M059J (cell line): ENCODE measurements around the gene STAT4. TPM values are rescaled to one million over a fixed set of nuclear protein-coding genes. Genes with fewer than 3 reads are reported as not detected.
"Not testable (repeated sequence)": the region's sequence is repeated elsewhere in the genome, so short reads cannot be mapped to it uniquely, and the experiment has no call there.

ENCODE experiments used
- DNase-seq: peaks from one replicate; pipeline ENCODE4 v3.0.0-alpha.2; 2012; ENCODE audit warnings: low read depth
- total RNA-seq: library from RNA; depleted of rRNA; stranded (reverse); fragments of >200 nt; shearing (Covaris generic); gene quantifications from 2 replicates; pipeline ENCODE4 v1.2.3, GENCODE V29; 2014; rRNA removed

STAT4 gene
- total RNA-seq, 1 experiment from 2014 or later: 0.37 TPM

- peak; percentile 42 for DNase-seq
Observed at GRCh38 chr2:190996338-190996946, 154.4 kb downstream of the STAT4 start.

GRCh38 chr2:190995315-190995714 lies 155.5 kb downstream of the STAT4 start:
- not testable (repeated sequence) for DNase-seq

- no peak for DNase-seq
Observed at GRCh38 chr2:190994148-190994547, 156.6 kb downstream of the STAT4 start.

GRCh38 chr2:190993292-190993643 lies 157.5 kb downstream of the STAT4 start:
- no peak for DNase-seq

- DNase-seq: no peak
Observed at GRCh38 chr2:190990132-190990531, 160.7 kb downstream of the STAT4 start.

GRCh38 chr2:190988910-190989309 lies 161.9 kb downstream of the STAT4 start:
- DNase-seq: no peak

DNA sequence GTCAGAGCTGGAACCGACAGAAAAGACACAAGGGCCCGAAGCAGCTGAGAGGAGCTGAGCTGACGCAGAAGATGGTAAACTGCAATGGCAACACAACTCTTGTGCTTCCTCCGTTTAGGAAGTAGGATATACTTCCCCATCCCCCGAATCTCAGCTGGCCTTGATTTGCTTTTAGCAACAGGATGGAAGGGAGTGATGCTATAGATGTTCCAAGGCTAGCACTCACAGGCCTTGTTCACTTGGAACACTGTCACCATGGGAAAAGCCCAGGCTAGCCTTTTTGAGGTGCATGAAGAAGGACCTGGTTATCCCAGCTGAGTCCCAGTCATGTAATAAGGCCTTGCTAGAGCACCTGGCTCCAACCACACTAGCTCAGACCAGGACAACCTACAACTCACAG lies 162.9 kb downstream of the STAT4 start:
- DNase-seq: no peak

DNA sequence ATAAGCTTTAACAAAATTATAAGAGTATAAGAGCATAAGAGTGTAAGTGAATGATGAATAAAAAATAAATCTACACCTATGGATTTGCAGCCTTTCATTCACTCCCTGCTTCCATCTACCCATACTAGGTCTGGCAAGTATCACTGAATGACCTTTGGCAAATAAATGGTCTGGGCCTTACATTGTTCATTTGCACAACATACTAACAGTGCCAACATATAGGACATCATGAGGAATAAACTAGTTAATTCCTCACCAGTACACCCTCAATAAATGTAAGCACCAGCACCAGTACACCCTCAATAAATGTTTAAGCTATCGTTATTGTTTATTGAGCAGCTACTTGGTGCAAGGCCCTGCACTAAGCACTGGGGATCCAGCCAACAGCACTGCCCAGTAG lies 163.7 kb downstream of the STAT4 start:
- DNase-seq: no peak

- no peak for DNase-seq
Observed at GRCh38 chr2:190986221-190986953, 164.4 kb downstream of the STAT4 start.

GRCh38 chr2:190984595-190984994 lies 166.2 kb downstream of the STAT4 start:
- peak; percentile 81 for DNase-seq

GRCh38 chr2:190982262-190983034 lies 168.3 kb downstream of the STAT4 start:
- no peak for DNase-seq

GRCh38 chr2:190981733-190982132 lies 169.1 kb downstream of the STAT4 start:
- DNase-seq: no peak

DNA sequence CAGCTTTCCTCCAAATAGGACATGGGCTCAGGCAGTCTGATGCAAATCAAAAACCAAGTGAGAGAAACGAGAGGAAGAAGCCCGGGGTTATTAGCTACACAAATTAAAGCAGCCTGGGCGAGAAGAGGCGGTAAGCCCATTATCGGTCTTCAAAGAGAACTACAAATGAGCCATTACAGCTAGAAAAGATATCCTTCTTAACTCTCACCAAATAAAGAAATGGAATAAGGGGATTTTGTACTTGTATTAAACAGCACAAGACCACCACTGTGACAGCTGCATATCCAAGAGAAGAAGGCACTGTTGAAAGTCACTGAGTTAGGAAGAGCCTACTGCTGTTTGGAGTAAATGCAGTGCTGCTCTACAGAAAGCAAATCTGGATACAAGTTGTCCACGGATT lies 169.5 kb downstream of the STAT4 start:
- DNase-seq: no peak

- no peak for DNase-seq
Observed at GRCh38 chr2:190980630-190981209, 170.1 kb downstream of the STAT4 start.

DNA sequence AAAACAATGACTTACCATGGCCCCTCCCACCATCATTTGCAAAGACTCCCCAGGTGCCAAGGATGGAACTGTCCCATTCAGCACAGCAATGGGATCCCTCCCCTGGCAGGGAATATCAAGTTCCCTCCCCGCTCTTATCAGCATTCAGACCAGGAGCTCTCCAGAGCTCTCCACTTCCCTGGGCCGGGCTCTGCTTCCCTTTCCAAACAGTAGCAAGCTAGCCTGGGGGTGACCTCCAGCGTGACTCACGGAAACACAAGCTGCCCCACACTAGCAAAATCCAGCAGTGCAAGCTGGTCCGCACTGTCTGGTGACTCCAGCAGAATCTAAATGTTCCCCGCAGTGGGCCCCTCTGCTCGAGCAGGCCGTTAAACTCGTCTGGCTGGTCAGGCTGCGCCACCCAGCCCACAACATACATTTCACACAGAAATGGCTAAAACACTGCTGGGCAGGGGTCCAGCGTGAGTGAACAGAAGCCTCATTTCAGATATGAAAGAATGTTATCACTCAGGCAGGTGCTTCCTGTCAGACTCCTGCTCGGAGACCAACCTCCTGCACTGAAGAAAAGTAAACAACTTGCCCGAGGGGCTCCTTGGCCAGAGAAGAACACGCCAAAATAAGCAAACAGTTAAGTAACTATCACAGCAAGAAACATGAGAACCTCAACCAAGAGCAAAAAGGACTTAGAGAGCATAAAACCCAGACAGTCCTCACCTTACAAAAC lies 170.7 kb downstream of the STAT4 start:
- peak; percentile 36 for DNase-seq

Other genes starting within 250 kb of the STAT4 start
- 386 and 537 TPM in 2 replicates for gene STAT1, start 136.8 kb downstream of the STAT4 start, total RNA-seq
- 23.5 and 26.2 TPM in 2 replicates for gene MYO1B, start 94.4 kb upstream of the STAT4 start, total RNA-seq